HEK293 (cell line): ENCODE data around the gene NRP1.

Experiments used
- CTCF ChIP-seq: fragments of 450-650 bp; formaldehyde crosslinking; IDR thresholded peaks from 2 replicates; pipeline ENCODE4 v1.5.1; 2016; ENCODE audit warnings: missing biosample characterization, missing genetic modification characterization
- KLF10 ChIP-seq: fragments of 450-650 bp; IDR thresholded peaks from 2 replicates; pipeline ENCODE4 v1.5.1; 2018; ENCODE audit warnings: missing biosample characterization, mild to moderate bottlenecking, missing genetic modification characterization
- KLF16 ChIP-seq: fragments of 450-650 bp; formaldehyde crosslinking; IDR thresholded peaks from 2 replicates; pipeline ENCODE4 v1.5.1; 2017; ENCODE audit warnings: missing biosample characterization, missing genetic modification characterization
- PBX3 ChIP-seq: sonication (generic); formaldehyde crosslinking; IDR thresholded peaks from 2 replicates; pipeline ENCODE4 v1.8.1; 2022; ENCODE audit warnings: mild to moderate bottlenecking, moderate library complexity, missing genetic modification reagents
- REST ChIP-seq: fragments of 450-650 bp; formaldehyde crosslinking; IDR thresholded peaks from 2 replicates; pipeline ENCODE4 v1.5.1; 2016; ENCODE audit warnings: missing biosample characterization, missing genetic modification characterization
- TCF7L2 ChIP-seq: IDR thresholded peaks from 2 replicates; pipeline ENCODE4 v1.6.1; 2011; ENCODE audit warnings: low read depth, mild to moderate bottlenecking, inconsistent platforms, low read length, moderate library complexity, borderline replicate concordance
- ZBTB20 ChIP-seq: fragments of 450-650 bp; formaldehyde crosslinking; IDR thresholded peaks from 2 replicates; pipeline ENCODE4 v1.5.1; 2016; ENCODE audit warnings: missing biosample characterization, missing genetic modification characterization
- ZBTB8A ChIP-seq: fragments of 450-650 bp; formaldehyde crosslinking; IDR thresholded peaks from 2 replicates; pipeline ENCODE4 v1.5.1; 2016; ENCODE audit warnings: missing biosample characterization, missing genetic modification characterization
- ZNF112 ChIP-seq: fragments of 450-650 bp; formaldehyde crosslinking; IDR thresholded peaks from 2 replicates; pipeline ENCODE4 v1.5.0; 2017; ENCODE audit warnings: missing biosample characterization, missing genetic modification characterization
- ZNF548 ChIP-seq: fragments of 450-650 bp; formaldehyde crosslinking; IDR thresholded peaks from 2 replicates; pipeline ENCODE4 v1.5.1; 2016; ENCODE audit warnings: missing biosample characterization, missing genetic modification characterization
- ZNF585B ChIP-seq: fragments of 450-650 bp; formaldehyde crosslinking; IDR thresholded peaks from 2 replicates; pipeline ENCODE4 v1.5.1; 2016; ENCODE audit warnings: missing biosample characterization, missing genetic modification characterization

- no peak for TF ChIP-seq TCF7L2
- TF ChIP-seq ZBTB20 (tag by site-specific recombination): no peak
- no peak for TF ChIP-seq CTCF (tag by site-specific recombination)
- TF ChIP-seq ZBTB8A (tag by site-specific recombination): no peak
- no peak for TF ChIP-seq ZNF112 (tag by site-specific recombination)
- no peak for TF ChIP-seq REST (tag by site-specific recombination)
- no peak for TF ChIP-seq ZNF585B
- TF ChIP-seq PBX3 (CRISPR knock-in tag): no peak
- no peak for TF ChIP-seq ZNF548 (tag by site-specific recombination)
- TF ChIP-seq KLF10: no peak
- TF ChIP-seq KLF16 (tag by site-specific recombination): no peak
Measured at GRCh38 chr10:33228426-33228825, 106.0 kb downstream of the NRP1 start.
